Effector memory CD4-positive, alpha-beta T cell (primary cell): ENCODE results near the gene CTSD.
A peak's percentile ranks its signal among the peaks of the same experiment; 100 is the strongest.
"Not testable (repeated sequence)": the region's sequence is repeated elsewhere in the genome, so short reads cannot be mapped to it uniquely, and the experiment has no call there.

Source experiments
- DNase-seq, 3 donors: peaks; one replicate each; pipeline ENCODE4 v3.0.0-alpha.2; 2020
- H3K27ac ChIP-seq: 2 replicates; pipeline ENCODE4 v1.7.0; 2013; ENCODE audit warnings: mild to moderate bottlenecking, low read length, moderate library complexity; ENCODE audit not compliant: insufficient read depth, poor library complexity, severe bottlenecking
- H3K27me3 ChIP-seq: replicated peaks from 2 replicates; pipeline ENCODE4 v1.7.0; 2013; ENCODE audit warnings: mild to moderate bottlenecking, low read length; ENCODE audit not compliant: insufficient read depth, control insufficient read depth, poor library complexity, severe bottlenecking
- H3K36me3 ChIP-seq: 2 replicates; pipeline ENCODE4 v1.7.0; 2013; ENCODE audit warnings: mild to moderate bottlenecking, low read length, moderate library complexity; ENCODE audit not compliant: control insufficient read depth, insufficient read depth
- H3K4me1 ChIP-seq: 2 replicates; pipeline ENCODE4 v1.7.0; 2013; ENCODE audit warnings: low read length, mild to moderate bottlenecking; ENCODE audit not compliant: control insufficient read depth, insufficient read depth, poor library complexity, severe bottlenecking
- H3K4me3 ChIP-seq: 2 replicates; pipeline ENCODE4 v1.7.0; 2013; ENCODE audit warnings: low read length, low read depth, mild to moderate bottlenecking; ENCODE audit not compliant: insufficient read depth, poor library complexity, severe bottlenecking
- H3K9me3 ChIP-seq: 2 replicates; pipeline ENCODE4 v1.7.0; 2013; ENCODE audit warnings: mild to moderate bottlenecking, low read length, moderate library complexity; ENCODE audit not compliant: control insufficient read depth

CTSD gene

DNA sequence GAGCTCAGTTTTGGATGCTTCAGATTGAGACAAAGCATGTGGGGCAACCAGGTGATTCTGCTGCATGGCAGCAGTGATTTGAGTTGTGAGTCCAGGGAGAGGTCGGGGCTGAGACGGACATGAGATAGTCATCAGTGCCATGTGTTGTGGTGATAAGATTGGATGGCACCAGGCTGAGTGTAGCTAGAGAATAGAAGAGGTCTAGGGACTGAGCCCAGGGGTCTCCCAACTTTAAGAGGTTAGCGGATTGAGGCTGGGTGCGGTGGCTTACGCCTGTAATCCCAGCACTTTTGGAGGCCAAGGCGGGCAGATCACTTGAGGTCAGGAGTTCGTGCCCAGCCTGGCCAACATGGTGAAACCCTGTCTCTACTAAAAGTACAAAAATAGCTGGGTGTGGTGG is 6.3 kb upstream of the CTSD start:
- Histone ChIP-seq H3K9me3 (no peaks in the 10 kb centered on the region), H3K27me3 (no peaks in the 10 kb centered on the region), H3K36me3 (no peaks in the 10 kb centered on the region), H3K4me3 (no peak overlapping the region), H3K4me1 (peaks cover 10% of the 10 kb centered on the region), H3K27ac (no peak overlapping the region)
- no peak for DNase-seq

DNA sequence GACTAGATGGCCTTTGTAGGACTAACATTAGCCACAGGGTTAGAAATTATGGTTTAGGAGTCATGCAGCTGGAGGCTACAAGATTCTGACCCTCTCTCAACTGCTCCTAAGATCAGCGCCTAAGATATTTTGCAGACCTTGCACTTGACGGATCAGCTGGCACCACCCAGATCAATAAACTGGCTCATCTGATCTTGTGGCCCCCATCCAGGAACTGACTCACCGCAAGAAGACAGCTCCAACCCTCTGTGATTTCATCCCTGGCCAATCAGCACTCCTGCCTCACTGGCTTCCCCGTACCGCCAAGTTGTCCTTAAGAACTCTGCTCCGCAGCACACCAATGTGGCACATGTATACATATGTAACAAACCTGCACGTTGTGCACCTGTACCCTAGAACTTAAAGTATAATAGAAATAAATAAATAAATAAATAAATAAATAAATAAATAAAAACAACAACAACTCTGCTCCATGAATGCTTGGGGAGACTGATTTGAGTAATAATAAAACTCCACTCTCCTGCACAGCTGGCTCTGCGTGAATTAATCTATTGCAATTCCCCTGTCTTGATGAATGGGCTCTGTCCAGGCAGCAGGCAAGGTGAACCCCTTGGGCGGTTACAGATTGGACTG is 5.7 kb upstream of the CTSD start:
- not testable (repeated sequence) for DNase-seq, H3K27ac ChIP-seq, H3K36me3 ChIP-seq, H3K9me3 ChIP-seq, H3K4me3 ChIP-seq, H3K27me3 ChIP-seq
- peaks cover 11% of the 10 kb centered on the region for H3K4me1 ChIP-seq

DNA sequence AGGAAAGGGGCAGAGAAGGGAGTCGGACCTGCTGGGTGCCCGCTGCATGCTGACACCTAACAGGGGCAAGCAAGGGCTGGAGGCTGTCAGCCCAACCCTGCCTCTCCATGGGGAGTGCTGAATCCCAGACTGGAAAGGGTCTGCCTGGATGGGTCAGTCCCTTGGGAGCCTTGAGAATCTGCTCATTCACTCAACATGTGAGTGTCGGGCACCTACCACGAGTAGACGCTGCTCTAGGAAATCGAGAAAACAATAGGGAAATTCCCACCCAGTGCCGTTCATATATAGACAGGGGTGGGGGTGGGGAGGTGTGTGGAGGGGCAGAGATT is 4.4 kb upstream of the CTSD start:
- Histone ChIP-seq H3K4me3 (no peak overlapping the region), H3K9me3 (no peaks in the 10 kb centered on the region), H3K27me3 (no peaks in the 10 kb centered on the region), H3K27ac (no peak overlapping the region), H3K36me3 (no peaks in the 10 kb centered on the region), H3K4me1 (peaks cover 17% of the 10 kb centered on the region)
- no peak for DNase-seq

DNA sequence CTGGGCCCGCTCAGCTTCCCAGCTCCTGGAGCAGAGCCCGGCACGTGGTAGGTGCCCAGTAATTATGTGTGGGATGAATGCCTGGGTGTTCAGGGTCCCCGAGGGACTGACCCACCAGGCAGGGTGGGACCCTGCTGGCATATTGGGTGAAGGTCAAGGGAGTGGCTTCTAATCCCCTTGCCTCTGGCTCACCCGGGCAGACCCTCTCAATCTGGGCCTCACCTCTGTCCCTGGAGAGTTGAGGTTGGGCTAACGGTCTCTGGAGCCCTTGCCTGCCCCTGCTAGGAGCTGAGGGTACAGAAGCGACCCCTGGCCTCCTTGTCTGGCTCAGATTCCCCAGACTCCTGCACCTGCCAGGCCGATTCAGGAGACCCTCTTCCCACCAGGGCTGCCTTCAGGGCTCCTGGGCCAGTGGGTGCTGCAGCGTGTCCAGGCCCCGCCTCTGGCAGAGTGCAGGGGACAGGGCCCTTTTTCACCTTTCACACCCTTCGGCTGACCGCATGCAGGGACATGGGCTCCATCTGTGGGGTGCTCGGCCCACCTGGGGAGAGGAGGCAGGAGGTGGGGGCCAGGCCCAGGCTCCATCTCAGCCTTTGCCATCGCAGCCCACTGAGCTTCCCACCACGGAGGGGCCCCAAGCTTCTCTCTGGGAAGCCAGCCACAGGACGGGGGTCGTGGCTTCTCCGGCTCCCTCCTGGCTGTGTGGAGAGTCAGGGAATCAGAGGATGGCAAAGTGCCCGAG is 3.8 kb upstream of the CTSD start:
- H3K4me1 ChIP-seq = peaks cover 19% of the 10 kb centered on the region
- no peak overlapping the region for H3K27ac ChIP-seq

DNA sequence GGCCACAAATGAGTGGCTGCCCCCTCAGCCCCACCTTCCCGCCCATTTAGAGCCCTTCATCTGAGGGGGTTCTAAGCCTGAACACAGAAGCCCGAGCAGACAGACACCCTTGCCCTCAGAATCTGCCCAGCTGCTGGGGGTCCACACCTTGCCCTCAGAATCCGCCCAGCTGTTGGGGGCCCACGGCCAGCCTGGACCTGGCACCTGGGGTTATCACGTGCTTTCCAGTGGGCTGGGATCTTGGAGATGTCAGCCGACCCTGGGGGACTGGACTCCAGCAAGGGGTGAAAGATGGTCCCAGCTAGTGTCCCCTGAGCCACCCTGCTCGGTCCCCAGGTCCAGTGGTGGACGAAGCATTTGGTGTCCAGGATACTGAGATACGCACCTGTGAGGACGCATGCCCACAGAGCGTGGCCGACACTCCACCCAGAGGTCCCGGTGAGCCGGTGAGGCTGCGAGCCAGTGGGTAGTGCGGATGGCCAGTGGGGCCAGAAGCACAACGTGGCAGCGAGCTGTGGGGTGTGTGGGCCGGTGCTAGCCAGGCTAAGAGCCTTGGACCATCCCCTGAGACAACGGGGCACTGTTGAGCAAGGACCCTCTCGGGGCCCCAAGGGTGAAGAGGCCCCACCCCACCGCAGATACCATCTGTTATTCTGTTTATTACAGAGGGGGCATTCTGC is 3.1 kb upstream of the CTSD start:
- Histone ChIP-seq H3K9me3 (no peaks in the 10 kb centered on the region), H3K4me3 (no peak overlapping the region), H3K36me3 (no peaks in the 10 kb centered on the region), H3K27ac (no peak overlapping the region), H3K4me1 (peaks cover 19% of the 10 kb centered on the region), H3K27me3 (no peaks in the 10 kb centered on the region)
- DNase-seq = no peak

More for the DNA sequence above, 3.8 kb upstream of the CTSD start:
- Histone ChIP-seq H3K36me3 (no peaks in the 10 kb centered on the region), H3K27me3 (no peaks in the 10 kb centered on the region), H3K4me3 (no peak overlapping the region), H3K9me3 (no peaks in the 10 kb centered on the region)
- DNase-seq = no peak

DNA sequence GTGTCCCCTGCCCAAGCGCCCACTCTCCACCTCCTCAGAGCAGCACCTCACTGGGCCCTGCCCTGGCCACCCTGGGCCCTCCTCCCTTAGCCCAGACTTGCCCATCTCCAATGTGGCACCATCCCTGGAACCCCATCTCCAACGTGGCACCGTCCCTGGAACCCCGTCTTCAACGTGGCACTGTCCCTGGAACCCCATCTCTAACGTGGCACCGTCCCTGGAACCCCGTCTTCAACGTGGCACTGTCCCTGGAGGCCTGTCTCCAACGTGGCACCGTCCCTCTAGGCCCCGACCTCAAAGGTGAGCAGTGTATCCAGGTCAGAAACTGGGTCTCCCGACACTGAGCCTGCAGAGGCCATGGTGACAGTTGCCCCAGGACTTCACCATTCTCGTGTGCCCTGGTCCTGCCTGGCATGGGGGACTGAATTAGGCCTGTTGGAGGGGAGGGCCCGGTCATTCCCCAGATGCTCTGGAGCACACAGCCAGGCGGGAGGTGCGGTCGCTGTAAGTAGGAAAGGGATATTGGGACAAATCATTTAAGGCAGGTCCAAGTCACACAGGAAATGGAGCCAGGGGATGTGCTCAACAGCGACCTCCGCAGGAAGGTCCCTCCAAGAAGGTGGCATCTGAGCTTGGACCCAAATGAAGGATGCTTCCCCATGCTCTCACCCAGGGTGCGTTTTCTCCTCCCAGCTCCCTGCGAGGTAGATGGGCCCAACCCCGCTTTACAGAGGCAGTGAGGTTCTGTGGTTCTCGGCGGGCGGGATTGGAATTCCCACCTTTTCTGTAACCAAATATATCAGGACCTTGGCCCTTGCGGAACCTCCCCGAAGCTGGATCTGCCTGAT is 2.4 kb upstream of the CTSD start:
- Histone ChIP-seq H3K4me1 (peaks cover 26% of the 10 kb centered on the region), H3K4me3 (no peak overlapping the region), H3K9me3 (no peaks in the 10 kb centered on the region), H3K27ac (no peak overlapping the region), H3K36me3 (no peaks in the 10 kb centered on the region), H3K27me3 (no peaks in the 10 kb centered on the region)
- no peak for DNase-seq

DNA sequence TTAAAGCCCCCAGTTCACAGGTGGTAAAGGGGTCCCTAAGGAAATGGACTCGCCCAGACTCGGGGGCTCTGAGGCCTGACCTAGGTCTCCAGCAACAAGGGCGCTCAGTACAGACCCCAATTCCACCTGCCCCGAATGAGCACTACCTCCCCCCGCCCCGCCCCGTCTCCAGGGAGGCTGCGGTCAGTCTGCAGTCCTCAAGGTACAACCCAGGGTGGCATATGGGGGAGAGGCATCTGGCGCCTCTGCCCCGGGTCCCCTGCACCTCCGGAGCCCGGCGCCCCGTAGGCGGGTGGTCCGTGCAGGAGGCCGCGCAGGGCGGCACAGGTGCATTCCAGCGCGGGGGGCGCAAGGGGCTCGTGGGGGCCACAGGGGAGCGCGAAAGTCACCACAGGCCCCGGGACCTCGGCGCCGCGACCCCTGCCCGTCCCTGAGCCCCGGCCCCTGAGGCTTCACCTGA is 361 bp downstream of the CTSD start:
- peak overlapping the region; percentile 87 for H3K4me3 ChIP-seq
- H3K4me1 ChIP-seq = peaks cover 52% of the 10 kb centered on the region
- H3K36me3 ChIP-seq = peaks cover 5% of the 10 kb centered on the region
- DNase-seq = no peak
- H3K27ac ChIP-seq = peak overlapping the region; percentile 55
- H3K27me3 ChIP-seq = no peaks in the 10 kb centered on the region
- H3K9me3 ChIP-seq = no peaks in the 10 kb centered on the region

DNA sequence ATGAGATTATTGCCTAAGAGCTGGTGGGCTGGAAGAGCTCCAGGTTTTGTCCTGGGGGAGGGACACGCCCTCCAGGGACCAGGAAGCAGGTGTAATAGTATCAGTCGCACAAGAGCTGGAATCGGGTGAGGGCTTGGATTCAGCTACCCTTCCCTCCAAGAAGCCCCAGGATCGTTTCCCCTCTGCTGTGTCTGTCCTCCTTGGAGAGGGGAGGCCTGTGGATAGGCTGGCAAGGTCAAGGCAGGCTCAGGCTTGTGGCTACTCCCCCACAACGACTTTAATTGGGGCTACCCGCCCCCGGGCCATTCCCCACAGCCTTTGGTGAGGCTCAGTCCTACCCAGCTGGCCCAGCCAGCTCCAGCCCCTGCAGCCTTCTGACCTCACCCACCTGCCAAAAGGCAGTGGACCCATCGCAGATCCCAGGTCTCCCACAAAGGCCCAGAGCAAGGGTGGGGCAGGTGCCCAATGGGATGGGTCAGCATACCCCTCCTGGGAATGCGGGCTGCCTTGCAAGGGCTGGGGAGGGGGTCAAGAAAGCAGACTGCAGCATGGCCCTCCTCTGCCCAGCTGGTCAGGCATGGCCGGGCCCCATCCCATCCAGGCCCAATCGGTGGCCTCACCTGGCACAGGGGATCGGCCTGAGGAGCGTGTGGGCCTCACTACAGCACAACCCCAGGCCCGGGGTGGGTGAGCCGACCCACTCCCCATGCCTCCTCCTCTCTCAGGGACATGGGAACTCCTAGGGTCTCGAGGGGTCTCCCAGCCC is 1.0 kb downstream of the CTSD start:
- peaks cover 59% of the 10 kb centered on the region for H3K4me1 ChIP-seq
- H3K36me3 ChIP-seq = peaks cover 5% of the 10 kb centered on the region
- peak overlapping the region; percentile 55 for H3K27ac ChIP-seq
- DNase-seq = no peak
- H3K27me3 ChIP-seq = no peaks in the 10 kb centered on the region
- H3K4me3 ChIP-seq = peak overlapping the region; percentile 87
- H3K9me3 ChIP-seq = no peaks in the 10 kb centered on the region

DNA sequence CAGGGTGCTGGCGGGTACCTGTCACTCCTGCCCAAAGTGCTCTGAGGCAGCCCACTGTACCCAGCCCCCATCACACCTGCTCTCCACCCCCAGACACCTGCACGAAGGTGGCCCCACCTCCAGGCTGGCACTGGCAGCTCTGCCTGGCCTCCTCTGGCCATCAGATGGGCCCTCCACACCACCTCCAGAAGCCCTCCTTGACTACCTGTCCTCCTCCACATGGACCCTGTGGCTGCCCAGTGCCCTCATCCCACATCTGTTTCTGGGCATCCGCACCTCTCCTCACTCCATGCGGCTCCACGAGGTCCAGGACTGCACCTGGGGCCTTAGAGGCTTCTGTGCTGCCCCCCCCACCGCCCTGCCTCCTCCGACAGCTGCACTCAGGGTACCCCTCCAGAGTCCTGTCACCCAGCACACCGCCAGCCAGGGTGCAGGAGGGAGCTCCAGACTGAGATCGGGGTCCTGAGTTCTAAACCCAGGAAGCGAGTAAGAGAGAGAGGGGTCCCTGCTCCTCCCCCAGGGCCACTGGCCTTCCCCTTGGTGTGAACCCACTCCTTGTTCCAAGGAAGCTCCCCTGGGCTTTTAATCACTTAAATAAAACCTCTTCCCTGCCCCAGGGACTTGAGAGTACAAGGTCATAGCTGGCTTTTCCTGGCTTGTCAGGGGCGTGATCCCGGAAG is 1.7 kb downstream of the CTSD start:
- Histone ChIP-seq H3K4me3 (peak overlapping the region; percentile 87), H3K27ac (no peak overlapping the region), H3K9me3 (no peaks in the 10 kb centered on the region), H3K36me3 (peaks cover 5% of the 10 kb centered on the region), H3K27me3 (no peaks in the 10 kb centered on the region), H3K4me1 (peaks cover 66% of the 10 kb centered on the region)
- no peak for DNase-seq
